Smooth muscle cell of the brain vasculature (primary cell): ENCODE results near the gene DTNB.

Source experiments
- DNase-seq: peaks from one replicate; pipeline ENCODE4 v3.0.0-alpha.2; 2012; ENCODE audit warnings: low read depth, low spot score

The DTNB gene

DNA sequence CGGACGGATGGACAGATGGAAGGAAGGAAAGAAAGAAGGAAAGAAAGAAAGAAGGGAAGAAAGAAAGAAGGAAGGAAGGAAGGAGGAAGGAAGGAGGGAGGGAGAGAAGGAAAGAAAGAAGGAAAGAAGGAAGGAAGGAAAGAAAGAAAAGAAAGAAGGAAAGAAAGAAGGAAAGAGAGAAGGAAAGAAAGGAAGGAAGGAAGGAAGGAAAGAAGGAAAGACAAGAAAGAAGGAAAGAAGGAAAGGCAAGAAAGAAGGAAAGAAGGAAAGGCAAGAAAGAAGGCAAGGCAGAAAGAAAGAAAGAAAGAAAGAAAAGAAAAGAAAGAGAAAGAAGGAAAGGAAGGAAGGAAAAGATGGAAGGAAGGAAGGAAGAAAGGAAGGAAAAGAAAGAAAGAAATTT lies 169.1 kb downstream of the DTNB start:
- no peak for DNase-seq

DNA sequence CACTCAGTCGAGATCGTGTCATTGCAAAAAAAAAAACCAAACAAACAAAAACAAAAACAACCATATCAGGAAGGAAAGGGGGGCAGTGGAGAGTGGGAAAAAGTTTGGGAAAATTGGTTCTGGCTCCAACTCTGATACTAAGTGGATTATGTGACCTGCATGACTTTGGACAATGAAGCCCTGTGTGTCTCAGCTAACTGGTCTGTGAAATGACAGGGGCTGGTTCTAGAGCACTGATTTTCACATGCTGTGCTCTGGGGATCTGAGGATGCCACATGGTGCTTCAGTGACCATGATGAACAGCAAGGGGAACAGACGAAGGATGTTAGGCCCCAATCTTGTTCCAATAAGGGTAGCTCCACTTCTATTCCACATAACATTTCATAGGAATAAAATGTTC lies 174.2 kb downstream of the DTNB start:
- no peak for DNase-seq

DNA sequence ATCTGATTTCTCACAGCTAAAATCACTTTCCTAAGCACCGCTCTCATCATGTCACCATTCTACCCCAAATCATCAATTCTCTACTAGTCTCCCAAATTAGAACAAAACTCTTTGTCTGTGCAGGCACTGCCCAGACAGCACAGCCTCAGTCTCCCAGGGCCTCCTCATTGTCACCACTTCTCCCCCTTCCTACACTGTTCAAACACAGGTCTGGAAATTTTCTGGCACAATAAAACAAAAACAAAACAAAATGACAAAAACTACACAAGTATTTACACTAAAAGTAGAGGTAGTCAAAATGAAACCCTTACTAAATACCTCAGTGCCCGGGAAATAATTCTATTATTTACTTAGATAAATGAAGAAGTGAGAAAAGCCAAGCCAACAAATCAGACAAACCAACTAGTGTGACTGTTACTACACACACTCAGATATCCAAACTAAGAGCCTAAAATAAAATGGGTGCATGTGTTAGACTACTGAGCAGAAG lies 175.4 kb downstream of the DTNB start:
- no peak for DNase-seq

DNA sequence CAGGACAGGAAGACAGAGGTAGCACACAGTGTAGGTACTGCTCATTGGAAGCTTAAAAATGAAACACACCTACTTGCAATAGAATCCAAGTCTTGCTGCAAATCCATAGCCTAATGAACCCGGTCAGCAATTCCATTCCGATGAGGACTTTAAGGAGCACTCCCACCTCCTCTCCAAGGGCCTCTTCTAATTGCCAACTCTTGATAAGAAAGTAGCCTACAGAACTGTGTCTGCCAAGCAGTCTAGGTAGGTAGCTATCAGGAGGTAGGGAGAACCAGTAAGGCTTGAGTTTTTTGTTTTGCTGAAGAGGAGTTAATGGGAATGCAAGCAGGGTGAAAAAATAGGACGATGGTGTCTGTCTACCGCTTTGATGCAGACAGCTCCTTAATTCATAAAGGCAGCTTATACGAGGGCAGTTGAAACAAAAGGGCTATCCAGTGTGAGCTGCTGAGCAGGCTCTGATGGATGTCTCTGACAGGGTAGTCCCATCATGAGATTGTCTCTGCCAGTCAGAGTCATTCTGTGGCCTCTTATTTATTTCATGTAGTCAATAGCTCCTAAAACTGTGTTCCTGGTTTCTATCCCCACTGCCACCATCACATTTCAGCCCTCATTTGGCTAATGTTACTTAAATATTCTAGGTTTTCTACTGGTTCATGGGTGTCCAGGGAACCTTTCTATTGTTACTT lies 176.0 kb downstream of the DTNB start:
- DNase-seq, result no peak

DNA sequence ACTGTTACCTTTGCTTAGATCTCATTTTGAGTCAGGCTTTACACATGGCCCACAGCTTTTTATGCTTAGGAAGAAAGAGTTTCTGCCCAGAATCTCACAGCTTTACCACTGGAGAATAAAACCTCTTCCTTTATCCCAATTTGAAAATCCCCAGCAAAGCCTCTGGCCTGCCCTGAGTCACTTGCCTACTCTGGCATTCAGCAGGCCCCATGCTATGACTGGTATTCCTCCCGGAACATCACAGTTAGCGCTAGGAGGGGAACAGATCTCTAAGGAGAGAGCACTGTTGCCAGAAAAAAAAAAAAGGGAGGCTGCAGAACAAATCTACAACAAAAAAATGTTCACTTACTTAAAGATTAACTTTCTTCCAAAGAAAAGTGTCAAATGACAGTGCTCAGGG lies 178.8 kb downstream of the DTNB start:
- DNase-seq, result peak; percentile 36

DNA sequence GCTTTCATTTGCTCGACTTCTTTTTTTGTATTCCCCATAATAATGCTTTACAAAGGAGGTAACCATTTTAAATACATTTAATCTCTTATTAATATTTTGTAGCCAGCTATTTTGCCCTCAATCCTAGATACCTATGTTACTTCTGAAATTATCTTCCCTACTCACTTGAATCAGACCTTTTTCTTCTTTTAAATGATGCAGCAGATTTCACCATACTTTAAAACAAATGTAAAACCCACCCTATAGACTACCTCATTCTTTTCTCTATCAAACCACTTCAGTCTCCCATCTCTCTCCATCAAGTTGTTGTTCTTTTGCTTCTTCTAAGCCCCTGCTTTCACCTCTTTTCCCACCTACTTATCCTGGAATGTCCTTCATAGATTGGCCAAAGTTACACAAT lies 180.2 kb downstream of the DTNB start:
- DNase-seq, result no peak

DNA sequence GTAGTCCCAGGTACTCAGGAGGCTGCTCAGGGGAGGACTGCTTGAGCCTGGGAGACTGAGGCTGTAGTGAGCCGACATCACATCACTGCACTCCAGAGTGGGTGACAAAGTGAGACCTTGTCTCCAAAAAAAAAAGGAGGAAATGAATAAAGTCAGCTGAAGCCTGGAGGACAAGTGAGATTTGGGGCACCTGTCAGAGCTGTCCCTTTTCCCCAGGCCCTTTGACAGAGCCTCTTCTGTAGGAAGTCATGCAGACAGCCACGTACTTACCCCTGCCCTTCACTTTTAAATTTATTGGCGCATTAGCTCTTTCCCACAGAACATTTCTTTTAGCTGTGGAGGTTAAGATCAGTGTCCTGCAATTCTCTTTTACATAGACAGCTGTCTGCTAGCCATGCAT lies 180.7 kb downstream of the DTNB start:
- DNase-seq, result no peak

DNA sequence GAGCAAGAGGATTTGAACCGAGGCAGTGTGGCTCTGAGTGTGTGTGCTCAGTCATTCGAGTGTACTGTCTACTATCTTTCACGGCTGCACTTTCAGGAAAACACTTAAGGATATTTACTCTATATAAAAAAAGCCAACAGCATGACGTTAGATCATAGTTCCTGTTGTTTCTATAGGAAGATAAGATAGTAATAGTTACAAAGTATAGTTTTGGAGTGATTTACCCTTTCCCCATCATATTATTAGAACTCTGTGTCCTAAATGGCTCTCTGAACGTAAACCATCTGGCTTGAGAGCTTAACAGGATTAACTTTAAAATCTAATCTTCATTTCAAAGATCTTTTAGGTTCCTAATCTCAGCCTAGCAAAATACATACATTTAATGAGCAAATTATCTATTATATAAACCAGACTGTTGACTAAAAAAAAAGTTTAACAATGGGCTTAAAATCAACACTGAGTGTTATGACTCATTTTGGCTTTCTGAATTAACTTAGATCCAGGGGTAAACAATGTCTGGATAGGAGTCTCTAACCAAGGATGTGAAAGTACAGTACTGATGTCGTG lies 181.3 kb downstream of the DTNB start:
- no peak for DNase-seq

DNA sequence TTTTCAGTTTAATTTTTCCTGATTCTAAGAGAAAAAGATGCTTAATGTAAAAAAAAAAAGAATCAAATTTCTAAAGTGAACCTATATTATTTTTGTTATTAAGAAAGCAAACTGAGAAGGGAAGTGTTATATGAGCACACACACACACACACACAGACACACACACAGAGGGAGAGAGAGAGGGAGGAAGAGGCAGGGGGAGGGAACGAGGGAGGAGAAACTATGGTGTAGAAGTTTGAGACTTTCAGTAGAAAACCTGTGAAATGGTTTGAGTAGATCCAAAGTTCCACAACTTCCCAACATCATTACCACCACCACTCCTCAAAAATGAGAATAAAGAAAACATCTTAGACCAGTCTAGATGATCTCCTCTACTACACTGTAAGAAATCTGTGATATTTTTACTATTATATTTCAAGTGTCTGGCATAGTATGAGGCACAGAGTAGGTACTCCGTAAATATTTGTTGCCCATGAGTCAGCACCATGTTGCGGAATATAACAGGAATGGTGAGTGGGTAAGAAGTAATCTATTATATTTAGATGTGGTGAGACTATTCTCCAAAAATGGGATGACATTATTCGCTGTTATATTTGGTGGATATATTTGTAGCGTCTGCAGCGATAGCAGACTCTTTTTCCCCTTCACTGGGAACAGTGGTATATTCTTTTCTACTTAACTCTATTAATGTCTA lies 182.2 kb downstream of the DTNB start:
- no peak for DNase-seq

DNA sequence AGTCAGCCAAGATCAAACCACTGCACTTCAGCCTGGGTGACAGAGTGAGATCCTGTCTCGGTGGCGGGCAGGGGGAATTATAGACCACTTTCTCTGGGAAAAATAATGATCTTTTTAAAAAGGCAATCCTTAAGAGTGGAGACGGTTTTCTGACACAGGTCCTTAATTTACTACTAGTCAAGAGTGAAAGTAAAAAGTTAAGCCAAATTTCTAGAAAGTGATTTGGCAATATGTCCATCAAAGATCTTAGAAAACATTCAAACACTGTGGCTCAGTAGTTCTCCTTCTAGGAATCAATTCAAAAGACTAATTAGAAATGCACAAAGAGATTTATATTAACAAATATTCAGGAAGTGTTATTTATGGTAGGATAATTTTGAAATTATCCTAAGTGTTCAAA lies 183.2 kb downstream of the DTNB start:
- no peak for DNase-seq

DNA sequence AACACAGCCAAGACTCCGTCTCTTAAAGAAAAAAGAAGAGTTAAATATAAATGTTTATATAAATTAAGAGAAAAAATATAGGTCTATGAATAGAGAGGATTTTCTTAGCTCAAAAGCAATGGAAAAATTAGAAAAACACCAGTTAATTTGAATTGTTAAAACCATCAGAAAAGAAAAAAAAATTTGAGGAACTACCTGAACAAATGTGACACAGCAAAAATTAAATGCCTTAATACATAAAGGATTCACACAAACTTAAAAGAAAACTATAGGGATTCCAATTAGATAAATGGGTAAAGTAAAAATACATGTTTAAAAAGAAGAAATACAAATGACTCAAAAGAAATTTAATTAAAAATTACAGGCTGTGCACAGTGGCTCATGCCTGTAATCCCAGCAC lies 183.7 kb downstream of the DTNB start:
- DNase-seq, result no peak

DNA sequence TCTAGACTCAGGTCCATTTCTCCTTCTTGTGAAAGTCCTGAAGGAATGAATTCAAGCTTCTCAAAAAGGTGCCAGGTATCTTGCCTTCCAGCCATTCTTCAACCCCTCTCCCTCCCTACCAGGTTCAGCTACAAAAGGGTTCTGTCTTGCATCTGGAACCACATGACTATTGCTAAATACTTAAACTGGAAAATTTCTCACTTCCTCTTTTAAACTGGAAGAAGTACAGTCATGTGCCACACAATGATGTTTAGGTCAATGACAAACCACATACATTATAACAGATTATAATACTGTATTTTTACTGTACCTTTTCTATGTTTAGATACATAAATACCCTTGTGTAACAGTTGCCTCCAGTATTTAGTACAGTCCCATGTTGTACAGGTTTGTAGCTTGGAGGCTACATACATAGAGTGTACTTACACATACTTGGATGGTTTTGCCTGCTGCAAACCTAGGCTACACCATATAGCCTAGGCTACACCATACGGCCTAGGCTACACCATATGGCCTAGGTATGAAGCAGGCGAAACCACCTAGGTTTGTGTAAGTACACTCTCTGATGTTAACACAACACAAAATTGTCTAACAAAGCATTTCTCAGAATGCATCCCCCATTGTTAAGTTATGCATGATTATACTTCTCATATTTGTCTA lies 189.6 kb downstream of the DTNB start:
- no peak for DNase-seq

DNA sequence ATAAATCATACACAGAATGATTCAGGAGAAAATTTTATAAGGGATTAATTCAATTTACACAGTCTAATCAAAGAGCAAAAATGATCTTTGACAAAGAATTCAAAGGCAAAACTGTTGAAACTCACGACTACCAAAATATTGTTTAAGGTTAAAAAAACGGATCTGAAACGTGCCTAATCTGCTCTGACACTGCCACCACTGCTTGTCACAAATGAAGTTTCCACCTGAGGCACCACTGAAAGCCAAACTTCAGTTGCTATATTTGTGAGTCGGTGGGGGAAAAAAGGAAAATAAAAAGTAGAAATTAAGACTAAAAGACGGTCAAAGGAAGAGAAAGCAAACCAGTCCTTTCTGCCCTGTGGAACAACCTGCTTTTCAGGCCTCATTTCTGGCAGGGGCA lies 191.0 kb downstream of the DTNB start:
- DNase-seq, result no peak

DNA sequence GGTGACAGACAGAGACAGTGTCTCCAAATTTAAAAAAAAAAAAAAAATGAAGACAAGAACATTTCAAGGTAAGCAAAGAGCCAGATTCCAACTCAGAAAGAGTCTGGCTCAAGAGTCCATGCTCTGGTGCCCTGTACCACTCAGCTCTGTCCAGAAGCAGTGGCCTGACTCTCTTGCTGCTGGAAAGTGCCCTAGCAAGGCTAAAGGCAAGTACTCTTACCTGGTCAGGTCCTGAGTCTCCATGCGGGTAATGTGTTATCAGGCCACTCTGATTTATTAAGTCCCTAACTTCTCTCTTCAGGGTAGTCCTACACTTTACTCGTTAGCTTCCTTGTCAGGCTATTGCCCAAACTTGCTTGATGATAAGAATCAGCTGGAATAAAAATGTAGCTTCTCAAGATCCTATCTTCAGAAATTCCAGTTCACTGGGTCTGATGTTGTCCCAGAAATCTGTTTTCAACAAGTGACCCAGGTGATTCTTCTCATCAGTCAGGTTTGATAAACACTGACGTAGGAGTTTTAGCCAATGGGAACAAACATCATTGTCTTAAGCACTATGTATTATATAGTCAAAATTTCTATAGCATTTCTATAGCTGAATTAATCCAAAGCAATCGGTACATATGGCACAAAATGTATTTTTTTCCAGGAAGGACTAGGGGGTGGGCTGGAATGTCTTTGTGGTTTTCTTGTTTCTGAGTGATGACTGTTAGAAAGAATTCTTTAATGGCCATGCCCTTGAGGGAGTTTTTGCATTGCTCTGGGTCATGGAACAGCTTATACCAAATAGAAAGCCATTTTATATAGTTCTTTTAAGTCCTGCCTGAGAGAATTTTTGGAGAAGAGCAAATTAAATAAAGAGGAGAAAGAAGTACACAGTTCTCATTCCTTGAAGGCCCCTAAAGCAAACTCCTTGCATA lies 191.7 kb downstream of the DTNB start:
- DNase-seq, result no peak

DNA sequence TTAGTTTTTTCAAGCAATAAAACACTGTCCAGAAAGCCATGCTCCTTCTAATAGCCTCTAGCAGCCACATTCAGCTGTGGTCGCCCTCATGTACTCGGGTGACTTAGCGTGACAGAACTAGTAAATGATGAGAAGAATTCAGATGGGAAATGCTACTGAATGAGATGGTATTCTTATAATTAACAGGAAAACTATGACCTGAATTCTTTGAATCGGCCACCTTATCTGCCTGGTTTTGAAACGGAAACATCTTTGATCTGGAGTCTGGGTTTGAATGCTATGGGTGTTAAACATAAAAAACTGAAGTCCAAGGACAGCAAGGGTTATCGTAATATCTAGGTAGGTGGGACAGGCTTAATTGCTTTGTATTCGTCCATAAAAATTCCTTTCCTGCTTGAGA lies 192.8 kb downstream of the DTNB start:
- no peak for DNase-seq

DNA sequence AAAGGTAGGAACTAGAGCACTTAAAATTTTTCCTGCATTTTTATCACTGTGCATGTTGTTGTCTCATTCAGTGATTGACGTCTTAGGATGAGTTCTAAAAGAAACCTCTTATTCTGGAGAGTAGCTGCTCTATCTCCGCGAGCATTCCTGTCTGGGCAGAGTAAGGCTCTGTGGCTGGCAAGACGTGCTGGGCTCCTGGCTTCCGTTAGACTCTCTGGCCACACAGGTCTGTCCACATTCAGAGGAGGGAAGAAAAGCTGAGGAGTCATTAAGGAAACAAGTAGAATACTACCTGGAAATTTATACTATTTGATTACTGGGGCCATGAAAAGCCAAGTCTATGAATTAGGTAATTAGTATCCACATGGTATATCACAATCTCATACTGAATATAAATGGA lies 193.6 kb downstream of the DTNB start:
- no peak for DNase-seq

DNA sequence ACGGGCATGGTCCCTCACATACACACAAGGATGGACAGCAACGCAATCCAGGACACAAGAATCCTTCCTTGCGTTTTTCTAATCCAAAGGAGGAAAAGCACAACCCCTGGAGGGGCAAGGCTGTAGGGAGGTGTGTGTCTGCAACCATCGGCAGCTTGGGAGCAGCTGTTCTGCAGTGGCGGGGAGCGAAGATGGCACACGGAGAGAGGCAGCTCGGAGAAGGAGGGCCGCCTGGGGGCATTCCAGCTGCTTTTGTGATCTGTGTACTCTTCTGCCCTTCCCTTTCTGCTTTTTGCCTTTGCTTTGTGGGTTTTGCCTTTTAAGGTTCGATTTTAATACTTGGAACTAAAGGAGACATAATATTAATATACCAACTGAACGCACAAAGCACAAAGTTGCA lies 194.6 kb downstream of the DTNB start:
- DNase-seq, result no peak

DNA sequence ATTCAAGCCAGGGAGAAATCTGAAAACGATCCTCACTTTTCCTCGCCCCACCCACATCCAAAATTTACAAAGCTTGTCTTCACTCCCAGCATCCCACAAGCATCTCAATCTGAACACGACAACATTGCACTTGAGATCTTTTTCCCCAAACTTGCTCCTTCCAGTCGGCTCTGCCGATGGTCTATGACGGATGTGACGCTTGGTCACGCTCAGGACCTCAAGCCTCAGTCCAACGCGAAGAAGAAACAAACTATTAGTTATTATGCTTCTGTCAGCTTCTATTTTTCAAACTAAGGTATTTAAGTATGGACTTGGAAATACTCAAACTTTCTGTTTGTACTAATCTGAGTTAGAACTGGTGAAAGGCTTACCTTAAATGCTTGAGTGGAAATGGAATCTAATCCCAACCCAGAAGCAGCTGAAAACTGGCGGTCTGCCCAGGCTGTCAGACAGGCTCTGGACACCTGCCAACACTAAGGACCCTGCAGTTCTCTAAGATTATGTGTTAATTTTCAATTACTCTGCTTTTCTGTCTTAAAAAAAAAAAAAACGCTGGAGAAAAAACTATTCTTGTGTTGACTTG lies 199.5 kb downstream of the DTNB start:
- DNase-seq, result no peak

DNA sequence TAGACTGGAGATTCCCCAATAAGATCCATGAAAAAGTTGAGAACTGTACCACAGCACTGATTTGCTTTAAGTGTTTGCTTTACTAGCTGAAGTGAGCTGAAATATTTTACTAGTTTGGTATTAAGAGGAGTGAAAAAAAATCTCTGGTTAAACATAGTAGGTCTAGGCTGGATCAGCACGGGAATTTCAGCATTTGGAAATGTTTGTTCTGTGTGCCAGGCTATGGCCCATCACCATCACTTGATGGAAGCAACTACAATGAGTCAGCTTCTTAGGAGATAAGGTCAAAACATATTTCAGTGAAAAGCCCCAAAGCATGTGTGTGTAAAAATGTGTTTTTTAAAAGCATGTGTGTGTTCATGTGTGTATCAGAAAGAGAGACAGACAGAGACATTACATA lies 200.2 kb downstream of the DTNB start:
- no peak for DNase-seq

DNA sequence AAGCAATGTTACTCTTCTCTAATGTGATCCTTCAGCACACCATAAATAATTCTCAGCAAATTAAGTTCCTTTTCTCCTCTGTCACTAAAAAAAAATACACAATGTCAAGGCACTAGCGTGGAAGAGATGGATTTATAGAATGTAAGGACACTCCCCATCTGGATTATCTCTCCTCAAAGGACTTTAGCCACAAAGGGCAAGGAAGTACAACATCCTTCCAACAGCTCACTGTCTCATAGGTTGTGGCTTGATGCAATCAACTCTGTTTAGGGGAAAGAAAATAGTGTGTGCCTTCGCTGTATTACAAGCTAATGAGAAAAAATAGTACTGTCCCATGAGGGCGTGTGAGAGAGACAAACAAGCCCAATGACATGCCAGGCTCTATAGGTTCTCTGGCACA lies 202.6 kb downstream of the DTNB start:
- DNase-seq, result no peak

DNA sequence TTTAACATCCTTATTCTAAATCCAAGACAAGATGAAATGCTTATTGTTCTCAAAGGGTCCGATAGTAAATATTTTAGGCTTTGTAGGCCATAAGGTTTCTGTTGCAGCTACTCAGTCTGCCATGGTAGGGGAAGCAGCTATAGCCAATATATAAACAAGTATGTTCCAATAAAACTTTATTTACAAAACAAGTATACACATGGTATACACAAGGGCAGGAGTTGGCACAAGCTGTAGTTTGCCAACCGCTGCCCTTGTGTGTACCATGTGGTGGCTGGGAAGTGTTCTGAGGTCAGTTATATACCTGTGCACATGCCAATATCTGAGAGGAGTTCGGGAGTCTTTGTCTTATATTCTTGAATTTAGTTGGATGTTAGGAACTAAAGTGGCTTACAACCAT lies 205.6 kb downstream of the DTNB start:
- DNase-seq, result no peak
